ENCODE measurements around the gene CD82. TPM values are rescaled to one million over a fixed set of nuclear protein-coding genes. Genes with fewer than 3 reads are reported as not detected.
A peak's percentile ranks its signal among the peaks of the same experiment; 100 is the strongest.

The CD82 gene
- total RNA-seq, 2 donors from 2014 or later, result 6.8 to 17.7 TPM

- DNase-seq (ENCODE audit: low spot score), result no peak
- Histone ChIP-seq H3K27ac (no peak overlapping the region), H3K4me3 (no peak overlapping the region), H3K9me3 (no peaks in the 10 kb centered on the region), H3K4me1 (peaks cover 0 to 31% of the 10 kb centered on the region in 2 donors), H3K27me3 (no peaks in the 10 kb centered on the region), H3K36me3 (no peaks in the 10 kb centered on the region)
- TF ChIP-seq, protein P1, sequence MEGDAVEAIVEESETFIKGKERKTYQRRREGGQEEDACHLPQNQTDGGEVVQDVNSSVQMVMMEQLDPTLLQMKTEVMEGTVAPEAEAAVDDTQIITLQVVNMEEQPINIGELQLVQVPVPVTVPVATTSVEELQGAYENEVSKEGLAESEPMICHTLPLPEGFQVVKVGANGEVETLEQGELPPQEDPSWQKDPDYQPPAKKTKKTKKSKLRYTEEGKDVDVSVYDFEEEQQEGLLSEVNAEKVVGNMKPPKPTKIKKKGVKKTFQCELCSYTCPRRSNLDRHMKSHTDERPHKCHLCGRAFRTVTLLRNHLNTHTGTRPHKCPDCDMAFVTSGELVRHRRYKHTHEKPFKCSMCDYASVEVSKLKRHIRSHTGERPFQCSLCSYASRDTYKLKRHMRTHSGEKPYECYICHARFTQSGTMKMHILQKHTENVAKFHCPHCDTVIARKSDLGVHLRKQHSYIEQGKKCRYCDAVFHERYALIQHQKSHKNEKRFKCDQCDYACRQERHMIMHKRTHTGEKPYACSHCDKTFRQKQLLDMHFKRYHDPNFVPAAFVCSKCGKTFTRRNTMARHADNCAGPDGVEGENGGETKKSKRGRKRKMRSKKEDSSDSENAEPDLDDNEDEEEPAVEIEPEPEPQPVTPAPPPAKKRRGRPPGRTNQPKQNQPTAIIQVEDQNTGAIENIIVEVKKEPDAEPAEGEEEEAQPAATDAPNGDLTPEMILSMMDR (IDR thresholded peaks at IDR 0.05), result no peak
Observed at GRCh38 chr11:44561964-44562734, 3.3 kb upstream of the CD82 start.

DNA sequence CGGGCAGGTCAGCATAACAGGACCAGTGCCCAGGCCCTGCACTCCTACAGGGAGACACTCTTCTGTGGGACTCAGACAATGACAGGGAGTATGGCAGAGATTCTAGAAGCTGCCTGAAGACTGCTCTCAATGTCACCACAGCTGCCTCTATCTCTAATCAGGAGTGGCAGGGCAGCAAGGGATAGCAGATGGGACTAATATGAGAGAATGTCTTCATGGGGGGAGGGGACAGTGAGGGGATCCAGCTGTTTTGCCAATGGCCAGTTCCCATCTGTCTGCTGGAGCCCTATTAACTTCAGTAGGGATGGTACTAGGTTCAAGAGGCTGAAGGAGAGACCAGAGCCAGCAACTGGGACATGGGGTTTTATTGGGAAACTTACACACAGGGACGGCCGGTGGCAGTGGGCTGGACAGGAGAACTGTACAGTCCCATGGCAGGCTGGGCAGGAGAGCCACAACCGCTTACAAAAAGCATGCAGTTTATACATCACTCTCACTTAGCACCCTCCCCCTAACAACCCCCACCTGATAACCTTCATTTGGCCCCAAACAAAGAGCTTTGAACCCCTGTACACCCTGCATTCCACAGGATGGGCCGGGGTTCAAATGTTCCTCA lies 2.5 kb upstream of the CD82 start:
- Histone ChIP-seq H3K27me3 (no peaks in the 10 kb centered on the region), H3K4me3 (no peak overlapping the region), H3K27ac (no peak overlapping the region), H3K9me3 (no peaks in the 10 kb centered on the region), H3K36me3 (no peaks in the 10 kb centered on the region), H3K4me1 (peaks cover 0 to 38% of the 10 kb centered on the region in 2 donors)
- DNase-seq (ENCODE audit: low spot score), result no peak
- TF ChIP-seq, protein P1 (IDR thresholded peaks at IDR 0.05), result no peak

DNA sequence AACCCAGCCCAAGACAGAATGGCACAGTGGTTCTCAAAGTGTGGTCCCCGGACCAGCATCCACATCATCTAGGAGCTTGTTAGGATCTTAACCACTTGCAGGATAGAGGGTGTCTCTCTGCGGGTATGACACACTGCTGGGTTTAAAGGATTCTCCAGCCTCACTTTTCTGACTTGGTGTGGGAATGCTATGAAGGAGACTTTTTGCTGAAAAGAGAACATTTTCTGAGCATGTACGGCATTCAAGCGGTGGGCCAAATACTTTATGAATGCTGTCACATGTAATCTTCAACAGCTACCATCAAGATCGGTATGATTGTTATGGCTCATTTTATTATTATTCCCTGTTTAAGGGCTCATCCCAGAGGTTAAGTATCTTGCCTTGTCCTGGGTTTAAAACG lies 1.8 kb upstream of the CD82 start:
- no peaks in the 10 kb centered on the region for H3K27me3 ChIP-seq
- H3K36me3 ChIP-seq, result no peaks in the 10 kb centered on the region
- no peak overlapping the region for H3K4me3 ChIP-seq
- no peaks in the 10 kb centered on the region for H3K9me3 ChIP-seq
- peaks cover 0 to 45% of the 10 kb centered on the region in 2 donors for H3K4me1 ChIP-seq
- TF ChIP-seq, protein P1 (IDR thresholded peaks at IDR 0.05), result no peak
- no peak for DNase-seq (ENCODE audit: low spot score)
- H3K27ac ChIP-seq, result peak overlapping the region; percentile 98

- peaks cover 0 to 50% of the 10 kb centered on the region in 2 donors for H3K4me1 ChIP-seq
- TF ChIP-seq, protein P1 (IDR thresholded peaks at IDR 0.05), result no peak
- H3K27me3 ChIP-seq, result no peaks in the 10 kb centered on the region
- H3K36me3 ChIP-seq, result no peaks in the 10 kb centered on the region
- peak overlapping the region; percentile 98 for H3K27ac ChIP-seq
- peak overlapping the region; percentile 48 to 63 for H3K4me3 ChIP-seq
- H3K9me3 ChIP-seq, result no peaks in the 10 kb centered on the region
- no peak for DNase-seq (ENCODE audit: low spot score)
Observed at GRCh38 chr11:44564166-44564565, 1.3 kb upstream of the CD82 start.

DNA sequence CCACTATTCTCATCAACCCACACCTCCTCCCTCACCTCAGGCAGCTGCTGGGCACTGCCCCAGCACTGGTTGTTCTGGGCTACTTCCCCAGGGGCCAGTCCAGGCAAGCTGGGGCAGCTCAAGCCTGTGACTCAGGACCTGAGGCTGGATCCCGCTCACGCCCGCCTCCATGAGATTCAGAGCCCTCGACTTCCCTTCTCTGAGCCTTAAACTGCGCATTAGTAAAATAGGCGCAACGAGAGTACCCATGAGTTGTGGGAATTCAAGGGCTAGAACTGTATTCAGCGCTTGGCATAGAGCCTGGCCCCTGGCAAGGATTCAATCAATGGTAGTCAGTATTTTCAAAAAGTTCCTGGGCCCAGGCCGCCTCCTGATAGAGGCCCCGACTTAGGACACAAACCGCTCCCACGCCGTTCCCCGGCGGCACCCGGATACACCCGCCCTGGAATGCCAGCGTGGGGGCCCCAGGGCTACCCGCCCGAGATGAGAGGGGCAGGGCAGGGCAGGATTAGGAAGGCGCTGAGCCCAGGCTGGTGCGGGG lies 723 bp upstream of the CD82 start:
- no peaks in the 10 kb centered on the region for H3K9me3 ChIP-seq
- peak overlapping the region; percentile 48 to 63 for H3K4me3 ChIP-seq
- DNase-seq (ENCODE audit: low spot score), result peak; percentile 91
- H3K4me1 ChIP-seq, result peaks cover 0 to 56% of the 10 kb centered on the region in 2 donors
- TF ChIP-seq, protein P1 (IDR thresholded peaks at IDR 0.05), result no peak
- no peaks in the 10 kb centered on the region for H3K27me3 ChIP-seq
- H3K27ac ChIP-seq, result peak overlapping the region; percentile 98
- H3K36me3 ChIP-seq, result no peaks in the 10 kb centered on the region

All from right atrium auricular region (tissue), 2 donors.